Stimulated activated CD4-positive, alpha-beta T cell treated with anti-CD3 and anti-CD28 coated beads, Interleukin-12 subunit alpha, Interleukin-12 subunit beta, amount 100 ng/mL, for 4 hours (primary cell): ENCODE measurements around the gene GAL3ST3.
A peak's percentile ranks its signal among the peaks of the same experiment; 100 is the strongest.
"Not testable (repeated sequence)": the region's sequence is repeated elsewhere in the genome, so short reads cannot be mapped to it uniquely, and the experiment has no call there.

ENCODE experiments used
- DNase-seq: peaks from one replicate; pipeline ENCODE4 v3.0.0-alpha.2; 2020

The GAL3ST3 gene

DNA sequence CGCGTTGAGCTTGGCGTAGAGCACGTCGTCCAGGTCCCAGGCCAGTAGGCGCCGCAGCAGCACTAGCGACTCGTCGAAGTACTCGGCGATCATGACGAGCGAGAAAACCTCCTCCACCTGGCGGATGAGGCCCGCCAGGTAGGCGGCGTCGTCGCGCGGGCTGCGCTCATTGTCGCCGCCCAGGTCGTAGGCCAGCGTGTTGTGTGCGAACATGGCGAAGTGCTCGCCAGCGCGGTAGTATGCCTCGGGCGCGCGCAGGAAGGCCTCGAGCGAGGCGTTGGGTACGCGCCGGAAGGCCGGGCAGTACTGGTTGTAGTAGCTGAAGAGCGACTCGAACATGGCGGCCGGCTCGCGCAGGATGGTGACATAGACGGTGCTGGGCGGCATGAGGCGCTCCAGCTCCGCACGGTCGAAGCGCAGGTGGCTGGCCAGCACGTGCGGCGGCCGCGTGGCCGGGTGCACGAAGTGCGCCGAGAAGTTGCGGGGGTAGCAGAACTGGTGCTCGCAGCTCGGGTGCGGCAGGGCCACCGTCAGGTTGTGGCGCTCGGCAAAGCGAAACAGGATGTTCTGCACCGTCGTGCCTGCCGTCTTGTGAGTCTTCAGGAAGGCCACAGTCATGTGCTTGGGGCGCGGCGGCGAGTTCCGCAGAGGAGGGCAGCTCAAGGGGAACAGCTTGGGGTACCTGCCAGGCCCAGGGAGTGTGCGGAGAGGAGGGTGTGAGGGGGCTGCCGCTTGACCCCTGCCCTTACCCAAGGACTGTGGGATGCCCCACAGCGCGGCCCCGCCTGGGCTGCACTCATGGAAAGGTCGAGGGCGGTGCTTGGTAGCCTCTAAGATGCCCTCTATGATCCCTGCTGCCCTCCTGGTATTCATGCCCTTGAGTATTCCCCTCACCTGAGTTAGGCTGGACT is 5.7 kb downstream of the GAL3ST3 start:
- DNase-seq, result no peak

GRCh38 chr11:66042227-66042995 is 6.5 kb downstream of the GAL3ST3 start:
- no peak for DNase-seq

DNA sequence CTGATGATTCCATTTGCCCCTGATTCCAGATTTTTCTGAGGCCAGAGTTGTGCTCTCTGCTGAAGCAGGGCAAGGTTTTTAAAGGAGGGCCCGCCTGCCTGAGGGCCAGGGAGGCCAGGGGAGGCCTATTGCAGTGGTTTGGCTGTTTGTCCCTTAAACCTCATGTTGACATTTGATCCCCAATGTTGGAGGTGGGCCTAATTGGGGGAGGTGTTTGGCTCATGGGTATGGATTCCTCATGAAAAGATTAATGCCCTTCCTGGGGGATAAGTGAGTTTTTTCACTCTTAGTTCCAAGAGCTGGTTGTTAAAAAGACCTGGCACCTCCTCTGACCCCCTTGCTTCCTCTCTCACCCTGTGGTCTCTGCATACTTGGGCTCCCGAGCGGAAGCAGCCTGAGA is 9.2 kb downstream of the GAL3ST3 start:
- no peak for DNase-seq

DNA sequence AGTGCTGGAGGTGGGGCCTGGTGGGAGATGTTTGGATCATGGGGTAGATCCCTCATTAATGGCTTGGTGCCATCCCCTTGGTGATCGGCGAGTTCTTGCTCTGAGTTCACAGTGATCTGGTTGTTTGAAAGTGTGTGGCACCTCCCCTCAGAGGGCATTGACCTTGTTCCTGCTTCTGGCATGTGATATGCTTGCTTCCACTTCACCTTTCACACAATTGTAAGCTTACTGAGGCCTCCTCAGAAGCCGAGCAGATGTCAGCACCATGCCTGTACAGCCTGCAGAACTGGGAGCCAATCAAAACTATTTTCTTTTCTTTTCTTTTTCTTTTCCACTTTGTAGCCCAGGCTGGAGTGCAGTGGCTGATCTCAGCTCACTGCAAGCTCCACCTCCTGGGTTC is 11.6 kb downstream of the GAL3ST3 start:
- DNase-seq, result no peak

GRCh38 chr11:66036334-66036710 is 12.6 kb downstream of the GAL3ST3 start:
- DNase-seq, result no peak

DNA sequence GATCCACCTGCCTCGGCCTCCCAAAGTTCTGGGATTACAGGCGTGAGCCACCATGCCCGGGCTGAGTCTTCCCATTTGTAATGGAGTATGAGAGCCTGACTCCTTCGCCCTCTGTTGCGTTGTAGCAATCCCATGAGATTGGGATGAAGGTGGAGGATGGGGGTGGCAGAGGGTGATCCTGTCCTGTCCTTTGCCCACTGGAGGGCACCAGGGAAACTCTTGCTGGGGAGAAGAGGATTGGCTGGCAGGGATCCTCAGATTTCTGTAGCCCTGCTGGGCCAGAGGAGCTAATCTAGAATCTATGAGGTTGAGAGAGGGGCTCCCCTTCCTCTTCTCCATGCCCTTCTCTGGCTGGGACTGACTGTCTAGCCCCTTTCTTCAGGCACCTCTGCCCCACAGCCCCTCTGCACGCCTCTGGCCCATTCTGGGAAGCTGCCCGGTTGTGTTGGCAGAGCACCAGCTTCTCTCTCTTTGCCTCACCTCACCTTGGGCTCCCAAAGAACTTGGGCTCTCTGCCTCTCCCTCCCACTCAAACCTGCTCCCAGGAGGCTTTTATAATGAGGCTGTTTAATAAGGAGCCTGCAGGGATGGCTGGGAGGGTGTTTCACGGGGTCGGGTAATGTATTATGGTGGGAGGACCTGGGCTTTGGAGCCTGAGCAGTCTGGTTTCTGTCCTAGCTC is 13.2 kb downstream of the GAL3ST3 start:
- no peak for DNase-seq

DNA sequence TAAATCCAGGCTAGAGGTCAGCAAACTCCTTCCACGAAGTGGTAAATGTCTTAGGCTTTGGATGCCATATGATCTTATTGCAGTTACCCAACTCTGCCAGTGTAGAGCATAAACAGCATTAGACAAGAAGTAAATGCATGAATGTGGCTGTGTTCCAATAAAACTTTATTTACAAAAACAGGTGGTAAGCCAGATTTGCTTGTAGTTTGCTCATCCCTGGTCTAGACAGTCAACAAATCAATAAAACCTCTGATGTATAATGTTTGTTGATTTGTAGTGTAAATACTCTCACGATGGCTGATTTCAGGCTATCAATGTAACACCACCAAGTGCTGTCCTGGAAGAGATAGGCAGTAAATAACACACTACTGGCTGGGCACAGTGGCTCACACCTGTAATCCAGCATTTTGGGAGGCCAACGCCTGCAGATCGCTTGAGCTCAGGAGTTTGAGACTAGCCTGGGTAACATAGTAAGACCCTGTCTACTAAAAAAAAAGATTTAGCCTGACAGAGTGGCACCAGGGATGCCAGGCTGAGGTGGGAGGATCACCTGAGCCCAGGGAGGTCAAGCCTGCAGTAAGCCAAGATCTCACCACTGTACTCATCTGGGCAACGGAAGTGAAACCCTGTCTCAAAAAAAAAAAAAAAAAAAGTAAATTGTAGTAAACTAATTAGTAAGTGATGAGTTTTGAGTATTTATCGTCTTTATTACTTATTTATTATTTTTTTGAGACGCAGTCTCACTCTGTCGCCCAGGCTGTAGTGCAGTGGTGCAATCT is 15.8 kb downstream of the GAL3ST3 start:
- DNase-seq, result no peak

- no peak for DNase-seq
Observed at GRCh38 chr11:66026017-66026529, 22.9 kb downstream of the GAL3ST3 start, which contains the start of gene CATSPER1. Gene CATSPER1, minus strand, starts transcription at chr11:66026479. Its CDS starts 100 bp downstream, at chr11:66026379.

- DNase-seq, result not testable (repeated sequence)
Observed at GRCh38 chr11:66023186-66023440, 25.8 kb downstream of the GAL3ST3 start.

- DNase-seq, result peak; percentile 82
Observed at GRCh38 chr11:66022401-66023185, 26.4 kb downstream of the GAL3ST3 start.

- DNase-seq, result no peak
Observed at GRCh38 chr11:66020618-66021357, 28.2 kb downstream of the GAL3ST3 start.

- DNase-seq, result no peak
Observed at GRCh38 chr11:66020212-66020611, 28.7 kb downstream of the GAL3ST3 start.

GRCh38 chr11:66017321-66017720 is 31.6 kb downstream of the GAL3ST3 start:
- DNase-seq, result no peak

- no peak for DNase-seq
Observed at GRCh38 chr11:66016793-66017177, 32.2 kb downstream of the GAL3ST3 start.

DNA sequence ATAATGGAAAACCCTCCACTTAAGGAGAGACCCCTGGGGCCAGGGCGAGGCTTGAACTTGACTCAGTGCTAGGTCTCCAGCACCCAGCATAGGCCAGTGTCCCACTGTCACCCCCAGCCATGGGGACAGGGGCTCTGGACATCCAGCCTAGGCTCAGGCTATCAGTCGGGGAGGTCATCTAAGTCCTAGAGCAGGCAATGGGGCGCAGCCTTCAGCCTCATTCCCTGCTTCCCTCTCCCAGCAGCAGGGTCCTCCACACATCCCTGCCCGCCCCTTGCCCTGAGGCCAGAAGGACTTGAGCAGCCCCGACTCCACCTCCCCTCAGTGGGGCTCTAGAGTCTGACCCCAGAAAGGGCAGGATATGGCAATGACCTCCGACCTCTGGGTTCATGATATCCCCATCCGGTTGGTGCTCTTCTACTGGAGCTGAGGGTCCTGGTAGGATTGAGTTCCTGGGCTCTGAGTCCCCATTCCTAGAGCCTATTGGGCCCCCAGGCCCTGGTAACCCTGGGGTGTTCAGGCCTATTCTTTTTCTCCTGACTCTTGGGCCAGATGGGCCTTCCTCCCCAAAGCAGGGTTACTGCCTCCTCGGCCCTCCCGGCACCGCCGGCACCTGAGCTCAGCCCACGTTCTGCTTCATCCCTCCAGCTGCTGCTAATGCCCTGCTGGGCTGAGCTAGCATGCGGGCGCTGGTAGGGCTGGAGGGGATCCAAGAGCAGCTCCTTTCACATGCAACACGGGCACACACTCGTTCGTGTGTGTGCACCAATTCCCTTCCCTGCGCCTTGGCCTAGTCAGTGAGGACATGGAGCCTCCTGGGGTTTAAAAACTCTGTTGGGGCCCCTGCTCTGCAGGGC is 32.8 kb downstream of the GAL3ST3 start:
- no peak for DNase-seq

- DNase-seq, result no peak
Observed at GRCh38 chr11:66015454-66015881, 33.5 kb downstream of the GAL3ST3 start.

GRCh38 chr11:66014804-66015453 is 34.0 kb downstream of the GAL3ST3 start:
- no peak for DNase-seq

GRCh38 chr11:66013762-66014100 is 35.2 kb downstream of the GAL3ST3 start:
- no peak for DNase-seq

DNA sequence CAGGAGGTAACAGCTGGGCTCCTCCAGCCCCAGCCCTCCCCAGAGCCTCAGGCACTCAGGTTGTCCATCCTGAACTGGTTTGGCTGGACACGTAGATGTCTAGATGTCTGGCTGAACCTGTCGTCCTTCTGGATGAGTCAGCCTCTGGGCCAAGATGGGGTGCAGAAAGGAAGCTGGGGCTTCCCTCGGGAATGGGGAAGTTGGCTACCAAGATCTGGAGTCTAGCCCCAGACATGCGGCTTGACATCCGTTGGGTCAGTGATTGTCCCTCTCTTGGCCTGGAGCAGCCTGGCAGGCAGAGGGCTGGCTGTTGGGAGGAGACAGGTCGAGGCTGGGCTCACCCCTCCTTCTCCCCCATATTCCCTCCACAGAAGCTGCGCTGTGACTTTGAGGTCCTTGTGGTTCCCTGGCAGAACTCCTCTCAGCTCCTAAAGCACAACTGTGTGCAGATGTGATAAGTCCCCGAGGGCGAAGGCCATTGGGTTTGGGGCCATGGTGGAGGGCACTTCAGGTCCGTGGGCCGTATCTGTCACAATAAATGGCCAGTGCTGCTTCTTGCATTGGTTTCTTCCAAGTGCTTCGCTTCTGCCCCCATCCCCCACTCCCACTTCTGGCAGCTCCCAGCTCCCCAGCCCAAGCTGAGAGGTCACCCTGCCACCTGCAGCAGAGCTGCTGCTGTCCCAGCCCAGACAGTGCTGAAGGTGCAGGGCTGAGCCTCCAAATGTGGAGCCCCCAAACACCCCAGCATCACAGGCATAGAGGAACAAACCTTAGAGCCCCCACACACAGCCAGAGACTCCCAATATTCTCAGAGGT is 35.8 kb downstream of the GAL3ST3 start:
- no peak for DNase-seq
